ENCODE results near the gene LYZL1. TPM values are rescaled to one million over a fixed set of nuclear protein-coding genes. Genes with fewer than 3 reads are reported as not detected.

The LYZL1 gene
- total RNA-seq, 1 experiment from 2014 or later = not detected

- Histone ChIP-seq H3K9me3 (ENCODE audit: control insufficient read depth in 1 of 2, insufficient read depth in 1 of 2, low read depth in 1 of 2, low read length in 2 of 2) (no peaks in the 10 kb centered on the region), H3K27me3 (ENCODE audit: insufficient read depth, low read length) (peaks cover 65% of the 10 kb centered on the region), H3K4me3 (replicated peaks in 1 of 2; ENCODE audit: low read depth in 1 of 2, low read length in 2 of 2) (no peak overlapping the region), H3K79me2 (ENCODE audit: insufficient read depth, low read length) (no peaks in the 10 kb centered on the region), H3K27ac (ENCODE audit: low read depth, low read length) (no peak overlapping the region), H4K20me1 (ENCODE audit: insufficient read depth) (no peaks in the 10 kb centered on the region), H3K9me2 (ENCODE audit: insufficient read depth) (no peaks in the 10 kb centered on the region), H2AFZ (ENCODE audit: low read depth, low read length, poor library complexity, severe bottlenecking) (no peak overlapping the region), H3K36me3 (ENCODE audit: control insufficient read depth in 1 of 2, insufficient read depth in 2 of 2, low read length in 2 of 2) (no peaks in the 10 kb centered on the region), H3K4me2 (ENCODE audit: low read length) (no peak overlapping the region), H3K9ac (ENCODE audit: low read length) (no peak overlapping the region), H3K4me1 (ENCODE audit: control insufficient read depth in 1 of 2, insufficient read depth in 2 of 2, low read length in 2 of 2) (no peaks in the 10 kb centered on the region)
- no TSS peak for BruUV-seq (replicated peaks)
- intact Hi-C loops (cut with micrococcal nuclease) = no loop called here
- no peak for ATAC-seq
- DNase-seq (ENCODE audit: low read depth, low spot score) = no peak
- CTCF ChIA-PET = interaction anchor here (1.8 kb wide), 1 partner anchor 10 kb away, joined by 4 read pairs; no protein-coding TSS in a partner anchor
- RAD21 ChIA-PET (ENCODE audit: low non-redundant PET in 1 of 2, low total read pairs in 2 of 2, uncharacterized antibody in 2 of 2, unreplicated experiment in 2 of 2) = no interaction called here
- POLR2A ChIA-PET = no interaction called here
- no peak for TF ChIP-seq CBX3 (IDR thresholded peaks at IDR 0.05; ENCODE audit: low read depth)
These were observed 34.5 kb upstream of the LYZL1 start for GRCh38 chr10:29254123-29255046.

DNA sequence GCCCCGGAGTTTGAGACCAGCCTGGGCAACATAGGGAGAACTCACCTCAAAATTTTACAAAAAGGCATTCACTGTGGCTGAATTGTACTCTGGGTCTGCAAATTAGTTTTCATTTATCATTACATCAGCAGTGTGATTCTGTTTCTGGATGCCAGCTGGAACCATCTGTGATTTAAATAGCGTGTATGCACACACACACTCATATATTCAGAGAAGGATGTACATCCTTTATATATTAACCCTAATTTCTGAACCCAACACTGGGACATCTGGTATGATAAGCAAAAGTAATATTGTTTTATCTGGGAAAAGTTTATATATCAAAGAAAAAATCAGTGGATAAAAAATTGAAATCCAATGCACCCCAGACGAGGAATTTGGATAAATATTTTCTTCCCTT lies 33.8 kb upstream of the LYZL1 start:
- TF ChIP-seq POLR2AphosphoS5 (IDR thresholded peaks at IDR 0.05; ENCODE audit: low read depth, low read length) (no peak), CBX3 (IDR thresholded peaks at IDR 0.05; ENCODE audit: low read depth) (no peak), YY1 (IDR thresholded peaks at IDR 0.05; ENCODE audit: extremely low read depth, insufficient replicate concordance, low read depth, low read length) (no peak), CEBPB (IDR thresholded peaks at IDR 0.05; ENCODE audit: low read depth) (no peak), REST (IDR thresholded peaks at IDR 0.05; ENCODE audit: low read depth) (no peak), POLR2A (IDR thresholded peaks at IDR 0.05; ENCODE audit: borderline replicate concordance, extremely low read depth, insufficient read depth, insufficient read length) (no peak), ZNF274 (IDR thresholded peaks at IDR 0.05; ENCODE audit: low read depth, low read length) (no peak), EZH2 (IDR thresholded peaks at IDR 0.05) (no peak), SP1 (IDR thresholded peaks at IDR 0.05; ENCODE audit: low read depth) (no peak), ELF1 (IDR thresholded peaks at IDR 0.05; ENCODE audit: borderline replicate concordance, low read depth) (no peak), RAD21 (IDR thresholded peaks at IDR 0.05; ENCODE audit: low read depth) (no peak), EZH2phosphoT487 (IDR thresholded peaks at IDR 0.05; ENCODE audit: borderline replicate concordance) (no peak), FOSL1 (IDR thresholded peaks at IDR 0.05; ENCODE audit: low read depth) (no peak), SIN3A (IDR thresholded peaks at IDR 0.05; ENCODE audit: low read depth) (no peak)
- TF ChIP-seq, protein P1, sequence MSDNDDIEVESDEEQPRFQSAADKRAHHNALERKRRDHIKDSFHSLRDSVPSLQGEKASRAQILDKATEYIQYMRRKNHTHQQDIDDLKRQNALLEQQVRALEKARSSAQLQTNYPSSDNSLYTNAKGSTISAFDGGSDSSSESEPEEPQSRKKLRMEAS (IDR thresholded peaks at IDR 0.05) = no peak
- DNase-seq (ENCODE audit: low read depth, low spot score) = no peak
- H3K4me1 ChIP-seq (ENCODE audit: control insufficient read depth in 1 of 2, insufficient read depth in 2 of 2, low read length in 2 of 2) = no peaks in the 10 kb centered on the region
- H3K27ac ChIP-seq (ENCODE audit: low read depth, low read length) = no peak overlapping the region
- no peak overlapping the region for H3K4me2 ChIP-seq (ENCODE audit: low read length)
- H3K27me3 ChIP-seq (ENCODE audit: insufficient read depth, low read length) = peaks cover 65% of the 10 kb centered on the region
- intact Hi-C loops (cut with micrococcal nuclease) = no loop called here
- ChIA-PET RAD21 (ENCODE audit: low non-redundant PET in 1 of 2, low total read pairs in 2 of 2, uncharacterized antibody in 2 of 2, unreplicated experiment in 2 of 2) (no interaction called here), CTCF (interaction anchor here (1.4 kb wide), 1 partner anchor 15 kb away, joined by 3 read pairs; no protein-coding TSS in a partner anchor), POLR2A (no interaction called here)
- H3K9me3 ChIP-seq (ENCODE audit: control insufficient read depth in 1 of 2, insufficient read depth in 1 of 2, low read depth in 1 of 2, low read length in 2 of 2) = no peaks in the 10 kb centered on the region
- H3K4me3 ChIP-seq (replicated peaks in 1 of 2; ENCODE audit: low read depth in 1 of 2, low read length in 2 of 2) = no peak overlapping the region
- H3K9me2 ChIP-seq (ENCODE audit: insufficient read depth) = no peaks in the 10 kb centered on the region
- H3K36me3 ChIP-seq (ENCODE audit: control insufficient read depth in 1 of 2, insufficient read depth in 2 of 2, low read length in 2 of 2) = no peaks in the 10 kb centered on the region
- no peak overlapping the region for H3K9ac ChIP-seq (ENCODE audit: low read length)
- H3K79me2 ChIP-seq (ENCODE audit: insufficient read depth, low read length) = no peaks in the 10 kb centered on the region
- no peak overlapping the region for H2AFZ ChIP-seq (ENCODE audit: low read depth, low read length, poor library complexity, severe bottlenecking)
- no peaks in the 10 kb centered on the region for H4K20me1 ChIP-seq (ENCODE audit: insufficient read depth)
- BruUV-seq (replicated peaks) = no TSS peak
- no peak for ATAC-seq
